B cell (primary cell): ENCODE data around the gene LSM14A.
"Not testable (repeated sequence)": the region's sequence is repeated elsewhere in the genome, so short reads cannot be mapped to it uniquely, and the experiment has no call there.

Experiments
- EZH2 ChIP-seq: IDR thresholded peaks from 2 replicates; pipeline ENCODE4 v1.6.1; 2012; ENCODE audit warnings: borderline replicate concordance, low read depth, mild to moderate bottlenecking, moderate library complexity, low read length; ENCODE audit not compliant: insufficient read depth, poor library complexity, severe bottlenecking
- TF ChIP-seq, protein P1 (sequence below): fragments of 200-600 bp; IDR thresholded peaks from one replicate; pipeline ENCODE4 v1.8.0; 2022; ENCODE audit warnings: antibody characterized with exemption, mild to moderate bottlenecking

DNA sequence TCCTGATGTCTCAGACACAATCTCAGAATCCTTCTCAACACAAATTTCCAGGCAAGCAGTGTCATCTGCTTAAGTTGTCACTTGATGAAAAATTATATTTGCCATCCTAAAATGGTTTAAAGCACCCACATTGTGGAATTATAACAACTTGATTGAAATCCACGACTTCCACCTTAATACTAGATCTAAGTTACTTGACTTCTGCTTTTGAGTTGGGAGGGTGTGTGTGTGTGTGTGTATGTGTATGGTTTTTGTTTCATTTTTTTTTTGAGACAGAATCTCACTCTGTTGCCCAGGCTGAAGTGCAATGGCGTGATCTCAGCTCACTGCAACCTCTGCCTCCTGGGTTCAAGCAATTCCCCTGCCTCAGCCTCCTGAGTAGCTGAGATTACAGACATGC, 10.4 kb upstream of the LSM14A start:
- TF ChIP-seq, protein P1, sequence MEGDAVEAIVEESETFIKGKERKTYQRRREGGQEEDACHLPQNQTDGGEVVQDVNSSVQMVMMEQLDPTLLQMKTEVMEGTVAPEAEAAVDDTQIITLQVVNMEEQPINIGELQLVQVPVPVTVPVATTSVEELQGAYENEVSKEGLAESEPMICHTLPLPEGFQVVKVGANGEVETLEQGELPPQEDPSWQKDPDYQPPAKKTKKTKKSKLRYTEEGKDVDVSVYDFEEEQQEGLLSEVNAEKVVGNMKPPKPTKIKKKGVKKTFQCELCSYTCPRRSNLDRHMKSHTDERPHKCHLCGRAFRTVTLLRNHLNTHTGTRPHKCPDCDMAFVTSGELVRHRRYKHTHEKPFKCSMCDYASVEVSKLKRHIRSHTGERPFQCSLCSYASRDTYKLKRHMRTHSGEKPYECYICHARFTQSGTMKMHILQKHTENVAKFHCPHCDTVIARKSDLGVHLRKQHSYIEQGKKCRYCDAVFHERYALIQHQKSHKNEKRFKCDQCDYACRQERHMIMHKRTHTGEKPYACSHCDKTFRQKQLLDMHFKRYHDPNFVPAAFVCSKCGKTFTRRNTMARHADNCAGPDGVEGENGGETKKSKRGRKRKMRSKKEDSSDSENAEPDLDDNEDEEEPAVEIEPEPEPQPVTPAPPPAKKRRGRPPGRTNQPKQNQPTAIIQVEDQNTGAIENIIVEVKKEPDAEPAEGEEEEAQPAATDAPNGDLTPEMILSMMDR = not testable (repeated sequence)
- TF ChIP-seq EZH2 = not testable (repeated sequence)
